GM19397 (cell line): Measurements from ENCODE around the gene RPS14.
A peak's percentile ranks its signal among the peaks of the same experiment; 100 is the strongest.
"Not testable (repeated sequence)": the region's sequence is repeated elsewhere in the genome, so short reads cannot be mapped to it uniquely, and the experiment has no call there.

ENCODE experiments used
- ATAC-seq: cut with Tn5 transposase; IDR thresholded peaks from one replicate; pipeline ENCODE4 v1.9.1; 2021; ENCODE audit warnings: mild to moderate bottlenecking, moderate library complexity; ENCODE audit not compliant: unreplicated experiment

The RPS14 gene

DNA sequence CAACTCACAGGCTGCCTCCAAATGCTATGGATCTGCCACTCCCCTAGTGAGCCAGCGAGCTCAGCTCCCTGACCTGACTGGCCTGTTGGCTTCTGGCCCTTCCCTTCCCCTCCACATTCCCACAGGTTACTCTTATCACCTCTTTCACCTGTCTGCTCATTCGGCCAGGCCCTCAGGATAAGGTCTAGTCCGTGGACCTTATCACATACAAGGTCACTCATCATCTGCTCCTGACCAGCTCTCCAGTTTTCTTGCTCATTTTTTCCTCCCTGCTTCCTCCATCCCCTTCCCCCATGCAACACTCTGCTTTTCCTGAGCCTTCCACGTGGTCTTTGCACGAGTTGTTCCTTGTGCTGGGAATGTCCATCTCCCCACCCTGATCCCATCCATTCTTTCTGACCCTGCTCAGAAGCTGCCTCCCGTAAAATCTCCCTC, 32.5 kb upstream of the RPS14 start:
- no peak for ATAC-seq

DNA sequence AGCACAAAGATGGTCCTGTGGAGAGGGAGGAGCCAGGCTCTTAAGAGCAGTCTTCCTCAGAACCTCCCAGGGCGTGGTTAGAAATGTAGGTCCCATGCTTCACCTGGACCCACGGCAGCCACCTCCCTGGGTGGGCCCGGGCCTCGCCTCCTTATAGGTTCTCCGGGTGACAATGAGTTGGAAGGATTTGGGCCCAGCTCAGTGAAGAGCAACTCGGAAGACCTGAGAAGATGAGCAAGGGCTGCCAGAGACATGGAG, 32.1 kb upstream of the RPS14 start:
- ATAC-seq: no peak

DNA sequence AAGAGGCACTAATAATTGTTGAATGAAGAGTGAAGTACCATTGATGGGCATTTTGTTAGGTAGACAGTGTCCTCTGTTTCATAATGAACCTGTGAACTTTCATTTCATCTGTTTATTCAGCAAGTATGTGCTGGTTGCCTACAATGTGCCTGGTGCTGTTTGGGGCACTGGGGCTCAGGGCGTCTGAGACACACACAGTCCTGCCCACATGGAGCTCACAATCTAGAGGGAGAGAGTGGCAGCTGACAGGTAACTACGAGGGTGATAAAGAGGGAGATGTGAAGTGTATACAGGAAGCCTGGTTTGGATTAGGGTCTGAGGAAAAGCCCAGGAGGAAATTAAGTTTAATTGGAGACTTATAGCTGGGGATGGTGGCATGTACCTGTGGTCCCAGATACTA, 29.9 kb upstream of the RPS14 start:
- ATAC-seq: no peak

DNA sequence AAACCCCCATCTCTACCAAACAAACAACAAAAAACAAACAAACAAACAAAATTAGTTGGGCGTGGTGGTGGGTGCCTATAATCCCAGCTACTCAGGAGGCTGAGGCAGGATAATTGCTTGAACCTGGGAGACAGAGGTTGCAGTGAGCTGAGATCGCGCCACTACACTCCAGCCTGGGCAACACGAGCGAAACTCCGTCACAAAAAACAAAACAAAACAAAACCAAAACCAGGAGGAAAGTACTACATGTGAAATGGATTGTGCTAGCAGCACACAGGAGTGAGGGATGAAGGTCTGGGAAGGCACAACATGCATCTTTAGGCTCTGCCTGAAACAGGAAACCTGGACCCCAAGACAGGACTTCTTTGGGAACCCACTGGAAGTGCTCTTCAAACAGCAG, 27.0 kb upstream of the RPS14 start:
- not testable (repeated sequence) for ATAC-seq

DNA sequence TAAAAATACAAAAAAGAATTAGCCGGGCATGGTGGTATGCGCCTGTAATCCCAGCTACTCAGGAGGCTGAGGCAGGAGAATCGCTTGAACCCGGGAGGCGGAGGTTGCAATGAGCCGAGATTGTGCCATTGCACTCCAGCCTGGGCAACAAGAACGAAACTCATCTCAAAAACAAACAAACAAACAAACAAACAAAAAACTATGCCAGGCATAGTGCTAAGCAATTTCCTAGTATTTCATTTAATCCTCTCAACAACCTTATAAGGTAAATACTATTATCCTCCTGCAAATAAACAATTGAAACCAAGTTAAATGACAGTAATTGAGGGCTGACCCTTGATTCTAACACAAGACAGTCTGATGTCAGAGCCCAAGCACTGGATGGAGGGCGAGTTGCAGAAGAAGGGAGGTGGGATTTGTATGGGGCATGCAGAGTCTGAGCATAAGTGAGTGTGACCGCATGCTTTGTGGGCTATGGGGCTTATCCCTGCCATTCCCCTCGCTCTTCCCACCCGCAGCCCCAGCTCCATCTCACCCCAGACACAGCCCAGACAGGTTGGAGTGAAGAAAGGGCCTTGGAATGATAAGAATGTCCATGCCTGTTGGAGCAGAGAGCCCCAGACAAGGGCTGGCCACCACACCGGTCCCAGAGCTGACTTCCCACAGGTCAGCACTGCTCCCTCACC, 24.3 kb upstream of the RPS14 start:
- no peak for ATAC-seq

DNA sequence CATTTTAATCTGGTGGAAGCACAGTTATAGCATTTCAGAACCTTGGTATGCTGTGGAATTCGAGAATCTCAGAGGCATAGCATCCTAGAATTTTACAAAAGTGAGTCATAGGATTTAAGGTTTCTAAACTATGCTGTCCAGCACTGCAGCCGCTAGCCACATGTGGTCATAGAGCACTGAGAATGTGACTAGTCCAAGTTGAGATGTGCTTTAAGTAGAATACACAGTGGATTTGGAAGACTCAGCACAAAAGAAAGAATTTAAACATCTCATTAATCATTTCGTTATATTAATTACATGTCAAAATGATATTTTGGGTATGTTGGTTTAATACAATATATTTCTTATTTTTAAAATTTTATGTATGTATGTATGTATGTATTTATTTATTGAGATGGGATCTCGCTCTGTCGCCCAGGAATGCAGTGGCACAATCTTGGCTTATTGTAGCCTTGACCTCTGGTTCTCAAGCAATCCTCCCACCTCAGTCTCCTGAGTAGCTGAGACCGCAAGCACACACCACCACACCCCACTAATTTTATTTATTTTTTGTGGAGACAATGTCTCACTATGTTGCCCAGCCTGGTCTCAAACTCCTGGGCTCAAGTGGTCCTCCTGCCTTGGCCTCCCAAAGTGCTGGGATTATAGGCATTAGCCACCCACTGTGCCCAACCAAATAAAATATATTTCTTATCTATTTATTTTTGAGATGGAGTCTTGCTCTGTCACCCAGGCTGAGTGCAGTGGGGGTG, 20.4 kb upstream of the RPS14 start:
- ATAC-seq: no peak

DNA sequence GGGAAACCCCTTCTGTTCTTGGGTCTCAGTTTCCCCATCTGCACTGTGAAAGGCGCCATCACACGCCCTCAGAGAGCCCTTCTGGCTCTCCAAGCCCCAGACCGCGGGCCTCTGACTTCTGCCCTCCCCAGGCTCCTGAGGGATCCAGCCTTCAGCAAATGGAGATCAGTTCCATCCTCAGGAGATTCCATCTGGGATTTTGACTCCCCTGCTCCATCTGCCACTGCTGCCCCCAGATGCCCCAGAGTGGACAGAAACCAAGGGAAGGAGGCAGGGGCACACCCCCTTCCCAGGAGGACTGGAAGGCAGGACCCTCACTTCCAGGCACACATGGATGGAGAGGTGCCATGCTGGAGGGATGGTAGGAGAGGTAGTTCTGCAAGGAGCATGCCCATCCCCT, 18.7 kb upstream of the RPS14 start:
- ATAC-seq: no peak

DNA sequence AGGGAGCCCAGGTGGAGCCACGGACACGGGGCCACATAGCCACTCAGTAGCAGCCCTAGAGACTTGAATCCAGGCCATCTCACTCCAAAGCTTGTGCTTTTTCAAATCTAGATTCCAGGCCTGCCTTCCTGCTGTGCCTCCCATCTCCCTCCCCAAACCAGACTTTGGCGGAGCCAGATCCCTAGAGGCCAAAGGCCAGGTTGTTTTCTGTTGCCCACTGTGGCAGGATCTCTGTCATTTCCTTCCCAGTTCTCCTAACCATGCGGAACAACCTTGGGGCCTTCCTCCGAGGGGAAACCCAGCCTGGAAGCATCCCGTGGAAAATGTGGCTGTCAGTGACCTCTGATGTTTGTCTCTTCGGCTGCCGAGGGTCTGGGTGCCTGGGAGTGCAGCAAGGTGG, 16.4 kb upstream of the RPS14 start:
- ATAC-seq: no peak

DNA sequence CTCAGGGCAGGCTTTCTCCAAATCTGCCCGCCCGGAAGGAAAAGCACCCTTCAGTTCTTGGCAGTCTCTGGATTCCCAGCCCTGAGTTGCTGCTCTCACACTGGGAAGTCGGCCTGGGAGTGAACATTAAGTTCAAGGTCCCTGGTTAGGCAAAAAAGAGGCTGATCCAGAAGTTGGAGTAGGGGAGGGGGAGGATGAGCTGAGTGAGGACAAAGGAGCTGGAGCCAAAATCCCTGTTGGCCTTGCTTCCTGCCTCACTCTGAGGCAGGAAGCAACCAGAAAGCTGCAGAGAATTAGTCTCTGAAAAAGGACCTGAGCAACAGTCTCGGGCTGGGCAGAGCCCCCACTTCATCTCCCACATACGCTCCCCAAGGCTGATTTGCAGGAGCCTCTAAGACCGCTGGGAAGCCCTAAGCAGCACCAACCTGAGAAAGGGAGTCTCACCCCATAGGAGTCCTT, 15.0 kb upstream of the RPS14 start:
- no peak for ATAC-seq

DNA sequence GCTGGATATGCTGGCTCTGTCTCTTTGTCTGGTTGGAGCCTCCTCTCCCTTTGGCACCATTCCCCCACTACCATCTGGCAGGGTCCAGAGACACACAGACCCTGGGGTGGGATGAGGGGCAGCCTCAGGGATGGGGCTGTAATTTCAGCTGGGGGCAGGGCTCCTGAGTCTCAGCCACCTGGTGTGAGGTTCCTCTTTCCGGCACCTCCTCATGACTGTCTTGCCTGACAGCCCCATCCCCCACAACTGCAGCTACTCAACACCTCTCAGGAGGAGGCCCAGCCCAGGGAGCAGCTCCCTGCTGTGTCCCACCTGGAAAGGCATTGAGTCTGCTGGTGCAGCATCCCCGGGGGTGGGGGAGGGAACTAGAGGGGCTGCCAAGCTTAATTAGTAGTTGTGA, 11.7 kb upstream of the RPS14 start:
- peak; percentile 78 for ATAC-seq

DNA sequence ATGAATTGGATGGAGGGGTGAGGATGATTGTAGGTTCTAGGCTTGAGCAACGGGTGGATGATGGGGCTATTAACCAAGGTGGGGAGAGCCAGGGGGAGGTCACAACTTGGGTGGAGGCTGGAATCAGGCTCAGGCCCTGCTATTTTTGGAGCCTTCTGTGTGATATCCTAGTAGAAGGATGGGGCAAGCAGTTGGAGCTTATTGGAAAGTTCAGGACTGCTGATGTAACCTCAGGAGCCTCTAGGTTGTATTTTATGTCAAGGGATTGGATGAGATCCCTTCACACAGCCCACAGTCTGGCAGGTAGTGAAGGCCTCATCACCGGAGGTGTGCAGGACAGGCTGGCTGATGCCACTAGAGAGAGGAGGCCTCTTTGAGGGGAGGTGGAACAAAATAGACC, 11.2 kb upstream of the RPS14 start:
- no peak for ATAC-seq

DNA sequence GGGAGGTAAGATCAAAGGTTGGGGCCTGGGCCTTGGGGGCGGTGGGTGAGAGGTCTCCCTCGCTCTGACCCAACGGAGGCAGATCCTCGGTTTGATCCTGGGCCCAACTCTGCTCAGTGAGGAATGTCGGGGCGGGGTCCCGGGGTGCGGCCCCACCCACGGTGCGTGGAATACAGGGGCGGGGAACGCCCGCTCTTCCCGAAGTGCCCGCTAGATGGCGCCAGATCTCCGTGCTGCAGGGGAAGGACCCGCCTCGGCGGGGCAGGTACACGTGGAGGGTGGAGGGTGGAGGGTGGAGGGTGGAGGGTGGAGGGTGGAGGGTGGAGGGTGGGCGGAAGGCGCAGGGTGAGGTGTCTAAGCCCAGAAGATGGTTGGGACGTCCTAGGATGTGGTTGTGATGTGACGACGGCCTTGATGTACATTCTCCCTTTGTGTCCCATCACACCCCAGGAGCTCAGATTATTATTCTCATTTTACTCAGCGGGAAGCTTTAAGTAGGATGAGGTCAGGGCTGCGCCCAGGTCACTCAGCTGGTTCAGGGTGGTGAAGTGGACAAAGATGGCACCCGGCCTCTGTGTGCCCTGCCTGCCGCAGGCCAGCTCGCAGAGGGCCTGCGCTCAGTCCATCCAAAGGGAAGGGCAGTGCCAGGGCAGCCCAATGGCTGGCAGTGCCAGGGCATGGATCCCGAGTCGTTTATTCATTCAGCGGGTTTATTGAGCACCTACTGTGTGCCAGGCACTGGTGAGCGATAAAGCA, 9.4 kb upstream of the RPS14 start:
- ATAC-seq: peak; percentile 70

DNA sequence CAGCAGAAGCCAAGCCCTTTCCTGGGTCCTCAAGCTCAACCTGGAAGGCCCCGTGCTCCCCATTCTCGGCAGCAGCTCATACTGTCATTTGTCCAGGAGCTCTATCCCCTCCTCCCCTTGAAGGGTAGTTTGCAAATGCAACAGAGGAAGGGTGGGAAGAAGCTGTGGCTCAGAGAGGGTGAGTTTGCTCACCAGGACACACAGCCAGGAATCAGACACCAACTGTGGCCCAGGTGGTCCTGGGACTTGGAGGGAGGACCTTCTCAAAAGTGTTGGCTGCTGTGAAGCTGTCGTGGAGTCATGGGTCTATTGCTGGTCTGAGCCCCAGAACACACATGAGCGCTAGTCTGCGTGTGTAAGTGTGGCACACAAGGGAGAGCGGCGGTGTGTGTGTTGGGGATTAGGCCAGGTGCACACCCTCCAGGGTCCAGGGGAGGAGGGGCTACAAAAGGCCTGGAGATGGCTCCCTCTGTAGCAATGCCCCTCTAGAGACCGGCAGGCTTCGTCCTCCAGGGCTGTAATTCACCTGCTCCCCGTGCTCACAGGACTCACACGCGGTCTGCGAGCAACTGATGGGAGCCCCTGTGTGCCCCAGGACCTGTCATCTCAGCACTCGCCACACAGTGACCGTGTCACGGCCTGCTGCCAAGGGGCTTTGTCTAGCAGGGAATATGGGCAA, 8.2 kb upstream of the RPS14 start:
- ATAC-seq: no peak

DNA sequence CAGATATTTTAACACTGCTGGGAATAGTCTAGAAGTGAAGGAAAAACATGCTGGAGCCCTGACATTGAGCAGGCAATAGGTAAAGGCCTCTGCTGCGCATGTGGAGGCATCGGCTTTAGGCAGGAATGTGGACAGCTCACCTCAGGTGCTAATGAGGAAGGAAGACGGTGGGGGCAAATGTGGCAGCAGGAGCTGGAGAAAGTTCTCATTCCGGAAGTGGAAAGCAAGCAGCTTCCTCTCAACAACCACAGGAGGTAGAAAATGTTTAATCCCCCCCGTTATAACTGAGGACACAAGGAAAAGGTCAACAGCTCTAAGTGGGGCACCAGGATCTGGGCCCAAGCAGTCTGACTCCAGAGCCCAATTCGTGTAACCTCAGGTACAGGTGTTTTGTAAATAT, 7.6 kb upstream of the RPS14 start:
- ATAC-seq: no peak

DNA sequence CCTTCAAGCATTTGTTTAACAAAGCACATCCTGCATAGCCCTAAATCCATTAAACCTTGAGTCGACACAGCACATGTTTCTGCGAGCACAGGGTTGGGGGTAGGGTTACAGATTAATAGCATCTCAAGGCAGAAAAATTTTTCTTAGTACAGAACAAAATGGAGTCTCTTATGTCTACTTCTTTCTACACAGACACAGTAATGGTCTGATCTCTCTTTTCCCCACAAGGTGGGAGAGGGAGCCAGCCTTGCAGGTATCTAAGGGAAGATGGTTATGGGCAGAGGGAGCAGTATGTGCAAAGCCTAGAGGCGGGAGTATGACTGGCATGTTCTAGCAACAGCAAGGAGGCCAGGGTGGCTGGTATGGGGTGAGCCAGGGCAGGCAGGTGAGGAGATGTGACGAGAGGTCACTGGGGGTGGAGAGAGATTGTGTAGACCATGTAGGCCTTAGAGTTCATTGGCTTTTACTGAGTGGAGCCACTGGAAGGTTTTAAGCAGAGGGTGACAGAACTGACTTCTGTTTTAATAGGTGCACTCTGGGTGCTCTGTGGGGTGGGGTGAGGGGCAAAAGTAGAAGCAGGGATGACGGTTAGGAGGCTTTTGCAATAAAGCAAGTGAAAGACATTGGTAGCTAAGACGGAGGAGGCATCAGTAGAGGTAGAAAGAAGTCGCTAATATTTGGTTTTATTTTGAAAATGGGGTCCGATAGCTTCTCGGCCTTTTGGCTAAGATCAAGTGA, 5.1 kb upstream of the RPS14 start:
- ATAC-seq: no peak

DNA sequence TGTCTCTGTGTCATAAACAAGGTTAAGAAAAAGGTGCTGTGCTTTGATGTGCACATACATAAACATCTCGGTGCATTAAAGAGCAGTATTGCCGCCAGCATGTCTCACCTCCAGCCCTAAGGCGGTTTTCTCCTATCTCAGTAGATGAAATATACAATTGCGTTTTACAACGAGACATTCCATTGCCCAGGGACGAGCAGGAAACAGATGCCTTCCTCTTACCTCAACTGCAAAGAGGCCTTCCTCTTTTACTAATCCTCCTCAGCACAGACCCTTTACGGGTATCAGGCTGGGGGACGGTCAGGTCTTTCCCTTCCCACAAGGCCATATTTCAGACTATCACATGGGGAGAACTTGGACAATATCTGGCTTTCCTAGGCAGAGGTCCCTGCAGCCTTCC, 4.5 kb upstream of the RPS14 start:
- ATAC-seq: not testable (repeated sequence)

DNA sequence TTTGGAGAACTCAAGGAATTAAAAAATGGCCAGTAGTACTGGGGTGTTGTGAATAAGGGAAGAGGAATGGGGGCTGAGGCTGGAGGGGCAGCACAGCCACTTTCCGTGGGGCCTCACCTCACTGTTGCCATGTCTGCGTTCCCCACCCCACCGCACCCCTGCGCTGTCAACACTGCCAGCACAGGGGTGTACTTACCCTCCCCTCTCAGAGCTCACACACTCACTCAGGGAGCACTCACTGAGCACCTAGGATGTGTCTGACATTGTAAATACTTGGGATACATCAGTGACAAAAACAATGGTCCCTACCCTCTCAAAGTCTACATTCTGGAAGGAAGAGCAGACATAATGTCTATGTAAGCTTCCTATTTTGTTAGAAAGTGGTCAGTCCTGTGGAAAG, 3.4 kb upstream of the RPS14 start:
- ATAC-seq: no peak

DNA sequence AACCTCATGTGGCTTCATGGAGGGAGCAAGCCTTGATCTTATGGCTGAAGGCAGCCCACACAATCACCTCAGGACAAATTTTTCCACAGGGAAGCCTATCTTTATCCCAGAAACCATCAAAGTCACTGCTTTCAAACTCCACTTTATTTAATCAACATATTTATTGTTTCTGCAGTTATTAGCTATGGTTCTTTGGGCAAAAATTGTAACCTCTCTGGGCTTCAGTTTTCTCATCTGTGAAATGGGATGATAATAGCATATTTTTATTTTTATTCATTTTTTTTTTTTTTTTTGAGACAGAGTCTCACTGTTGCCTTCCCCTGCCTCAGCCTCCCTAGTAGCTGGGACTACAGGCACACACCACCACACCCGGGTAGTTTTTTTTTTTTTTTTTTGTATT, 2.1 kb upstream of the RPS14 start:
- ATAC-seq: no peak

DNA sequence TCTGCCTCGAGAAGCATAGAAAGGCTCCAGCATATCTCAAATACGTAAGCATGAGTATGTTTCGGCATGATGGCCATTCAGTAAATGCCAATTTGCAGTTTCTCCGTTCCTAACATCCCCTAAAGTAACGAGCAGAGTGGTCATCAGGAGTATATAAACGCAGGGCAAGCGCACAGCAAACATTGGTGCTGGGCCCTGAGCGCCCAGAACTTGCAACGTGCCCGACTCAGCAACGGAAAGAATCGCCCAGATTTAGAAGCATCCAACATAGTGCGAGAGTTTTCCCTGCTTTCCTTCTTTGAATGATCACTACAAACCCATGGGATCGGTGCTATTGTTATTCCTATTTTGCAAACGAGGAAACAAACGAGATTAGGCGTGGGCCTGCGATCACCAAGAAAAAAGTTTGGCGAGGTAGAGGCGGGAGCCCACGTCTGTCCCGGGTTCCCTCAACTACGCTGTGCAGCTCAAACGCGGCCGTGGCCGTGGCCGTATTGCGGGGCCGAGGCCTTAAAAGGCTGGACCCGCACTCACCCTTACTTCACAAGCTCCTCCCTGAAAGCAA, 505 bp downstream of the RPS14 start:
- ATAC-seq: no peak

DNA sequence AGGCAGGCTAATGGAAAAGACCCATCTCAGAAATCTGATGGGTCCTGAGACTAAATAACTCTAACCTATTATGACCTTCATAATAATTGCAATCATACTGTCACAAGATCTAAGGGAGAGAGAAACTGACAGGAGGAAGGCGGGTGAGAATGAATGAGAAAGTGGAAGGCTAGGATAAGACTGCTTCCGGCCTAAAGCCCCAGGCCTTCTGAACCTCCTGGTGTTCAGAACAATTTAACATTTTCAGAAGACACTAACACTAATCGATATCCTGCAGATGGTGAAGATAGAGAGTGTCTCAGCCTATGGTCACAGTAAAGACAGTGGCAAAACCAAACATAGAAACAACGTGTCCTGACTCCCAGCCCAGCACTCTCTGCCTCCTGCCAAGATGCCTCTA, 1.2 kb downstream of the RPS14 start:
- ATAC-seq: no peak

DNA sequence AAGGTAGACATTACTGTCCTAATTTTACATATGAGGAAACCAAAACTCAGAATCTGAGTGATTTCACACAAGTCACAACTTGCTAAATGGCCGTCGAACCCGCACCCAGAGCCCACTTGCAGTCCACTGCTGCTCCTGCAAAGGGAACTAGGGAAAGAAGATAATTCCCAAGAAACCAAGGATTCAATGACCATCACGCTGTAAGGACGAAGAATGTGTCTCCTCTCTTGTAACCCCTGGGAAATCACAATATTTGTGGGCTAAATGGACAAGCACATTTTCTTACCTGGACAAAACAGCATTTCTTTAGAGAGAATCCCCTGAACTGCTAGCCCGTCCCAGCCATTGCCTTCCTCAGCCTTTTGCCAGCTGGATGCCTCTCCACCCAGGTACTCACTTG, 2.4 kb downstream of the RPS14 start:
- no peak for ATAC-seq
